T-helper 2 cell treated with Interferon-gamma antibody and Interleukin-4, amounts not matched to agents 100 ng/mL and 5 ng/mL, for 36 hours (primary cell): ENCODE measurements around the gene CAPN13. TPM values are rescaled to one million over a fixed set of nuclear protein-coding genes. Genes with fewer than 3 reads are reported as not detected.

Source experiments
- intact Hi-C: fragments of 100-400 bp; cut with micrococcal nuclease; formaldehyde crosslinking; loops from one replicate; pipeline ENCODE4 v1.15.1; 2023
- total RNA-seq: library from RNA; stranded (reverse); gene quantifications from 2 replicates; pipeline ENCODE4 v1.2.3, GENCODE V29; 2022

Gene CAPN13
- total RNA-seq, 1 donor from 2014 or later: not detected

DNA sequence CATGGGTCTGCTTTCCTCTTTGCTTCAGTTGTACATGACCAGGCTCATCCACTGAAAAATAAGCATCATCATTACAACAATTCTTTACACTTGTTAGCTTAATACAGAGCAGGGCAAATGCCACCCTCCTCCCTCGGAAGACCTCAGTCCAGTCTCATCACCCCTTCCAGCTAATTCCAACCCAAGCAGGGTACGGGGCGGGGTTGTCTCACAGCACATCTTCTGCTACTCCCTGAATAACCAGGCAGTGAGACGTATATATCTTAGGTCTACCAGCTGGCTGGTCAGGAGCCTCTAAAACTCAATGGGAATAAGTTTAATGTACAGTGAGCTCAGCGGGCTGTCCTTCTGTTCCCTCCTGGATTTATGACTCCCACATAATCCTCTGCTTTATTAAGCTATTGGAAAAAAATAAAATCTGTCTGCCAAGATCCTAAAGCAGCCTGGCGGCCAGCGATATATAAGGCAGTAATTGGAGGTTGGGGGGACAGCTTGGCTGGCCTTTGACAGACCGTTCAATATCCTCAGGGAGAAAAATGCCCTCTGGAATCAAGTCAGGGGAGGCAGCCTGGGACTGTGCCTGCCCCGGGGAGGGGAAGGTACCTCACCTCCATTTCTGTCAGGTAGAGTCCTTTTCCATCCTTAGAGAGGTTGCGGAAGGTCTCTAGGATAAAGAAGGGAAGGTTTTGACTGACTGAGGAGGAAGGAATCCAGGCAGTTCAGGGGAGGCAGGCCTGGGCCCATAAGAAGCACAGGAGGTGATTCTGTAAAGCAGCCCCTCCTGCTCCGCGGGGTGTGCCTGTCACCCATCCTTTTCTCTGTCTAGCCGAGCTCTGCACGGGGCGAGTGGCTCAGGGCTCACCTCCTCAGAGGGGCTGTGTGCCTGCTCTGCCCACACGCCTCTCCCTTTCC lies 76.3 kb downstream of the CAPN13 start:
- intact Hi-C loops: no loop called here

DNA sequence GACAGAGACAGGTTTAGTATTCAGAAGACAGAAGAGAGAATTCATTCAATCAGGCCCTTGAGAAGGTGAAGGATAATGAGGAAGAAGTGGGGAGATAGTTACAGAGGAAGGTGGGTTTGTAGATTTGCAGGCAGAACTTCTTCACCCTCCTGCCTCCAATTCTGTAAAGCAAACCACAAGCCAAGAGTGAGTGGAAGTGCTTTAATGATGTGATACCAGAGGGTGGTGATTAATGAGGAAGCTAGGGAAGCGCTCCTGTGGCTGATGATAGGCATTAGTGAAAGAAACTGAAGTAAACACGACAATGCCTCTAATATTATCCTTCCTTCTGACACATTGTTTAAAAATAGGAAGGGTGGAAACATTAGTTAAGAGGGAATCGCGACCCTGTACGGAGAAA lies 78.2 kb downstream of the CAPN13 start:
- intact Hi-C loops: no loop called here

DNA sequence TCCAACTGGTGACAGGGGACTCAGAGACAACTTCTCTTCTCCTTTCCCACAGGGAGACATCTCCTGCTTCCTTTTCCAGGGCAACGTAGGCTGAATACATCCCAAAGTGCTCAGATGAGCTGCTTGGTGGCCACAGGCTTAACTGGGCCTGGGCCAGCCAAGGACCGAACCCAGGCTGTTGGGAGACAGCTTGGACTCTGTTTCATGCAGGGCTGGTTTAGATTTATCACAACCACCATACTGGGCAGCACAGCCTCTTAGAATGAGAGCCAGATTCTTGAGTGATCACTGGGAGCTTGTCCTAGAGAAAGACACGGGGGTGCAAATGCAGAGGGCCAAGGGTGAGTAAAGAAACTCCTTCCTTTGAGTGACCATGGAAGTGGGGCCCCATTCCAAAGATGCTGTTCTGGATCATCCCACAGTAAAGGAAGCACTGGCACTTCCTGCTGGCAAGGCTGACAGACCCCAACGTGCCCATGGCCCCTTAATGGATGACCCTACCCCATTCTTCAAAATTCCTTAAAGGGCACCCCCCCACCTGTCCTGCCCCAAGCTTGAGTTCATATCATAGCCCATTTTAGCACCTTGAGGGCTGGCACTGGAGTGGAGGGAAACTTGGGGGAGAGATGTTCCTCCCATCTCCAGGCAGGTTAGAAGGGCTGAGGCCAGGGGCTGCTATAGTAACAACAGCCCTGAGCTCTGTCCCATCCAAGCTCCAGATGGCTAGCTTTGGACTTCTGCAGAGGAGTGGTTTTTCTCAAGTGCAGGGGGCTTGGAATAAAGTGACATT lies 84.1 kb downstream of the CAPN13 start:
- intact Hi-C loops: no loop called here

- intact Hi-C loops: no loop called here
Measured at GRCh38 chr2:30721668-30722647, 85.3 kb downstream of the CAPN13 start.

DNA sequence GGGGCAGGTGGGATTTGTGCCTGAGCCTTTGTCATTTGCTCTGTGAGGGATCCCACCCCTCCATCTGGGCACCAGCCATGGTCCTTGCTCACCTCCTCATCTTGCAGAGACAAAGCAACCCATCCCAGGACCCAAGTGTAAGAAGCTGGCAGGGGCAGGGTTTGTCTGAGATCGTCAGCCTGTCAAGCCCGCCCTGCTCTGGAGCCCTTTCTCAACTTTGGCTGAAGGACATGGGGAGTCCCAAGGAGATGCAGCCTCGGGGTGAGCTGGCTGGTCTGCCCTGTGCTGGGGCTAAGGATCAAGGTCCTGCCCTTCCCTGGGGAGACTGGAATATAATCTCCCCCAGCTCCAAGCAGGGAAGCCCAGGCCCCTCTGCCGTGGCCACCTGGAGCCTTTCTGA lies 86.0 kb downstream of the CAPN13 start:
- intact Hi-C loops: no loop called here

DNA sequence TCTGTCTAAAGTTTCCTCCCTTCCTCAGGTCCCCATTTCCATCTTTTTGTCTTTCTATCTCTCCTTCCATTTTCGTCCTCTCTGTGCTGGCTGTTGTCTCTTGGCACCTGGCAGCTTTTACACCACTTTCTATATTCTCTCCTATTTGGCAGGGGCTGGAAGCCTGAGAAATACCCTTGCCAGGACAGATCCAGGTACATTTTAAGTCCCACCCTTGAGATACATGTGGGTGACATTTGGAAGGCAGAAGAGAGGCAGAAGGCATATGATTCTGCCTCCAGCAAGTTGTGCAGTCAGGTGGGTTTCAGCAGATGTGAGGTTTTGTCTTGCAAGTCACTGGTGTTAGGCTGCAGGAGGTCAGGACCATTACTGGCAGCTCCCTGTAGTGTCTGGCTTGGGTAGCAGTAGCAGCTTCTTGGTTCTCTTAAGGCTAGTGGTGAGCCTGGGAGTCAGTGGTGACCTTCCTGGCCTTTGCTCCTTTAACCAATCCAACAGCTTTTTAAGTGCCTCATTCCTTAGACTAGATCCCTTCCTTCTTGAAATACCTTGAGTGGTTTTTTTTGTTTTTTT lies 90.1 kb downstream of the CAPN13 start:
- intact Hi-C loops: loop anchor here (10.0 kb wide), 1 partner anchor 718 kb away; no protein-coding TSS in a partner anchor

DNA sequence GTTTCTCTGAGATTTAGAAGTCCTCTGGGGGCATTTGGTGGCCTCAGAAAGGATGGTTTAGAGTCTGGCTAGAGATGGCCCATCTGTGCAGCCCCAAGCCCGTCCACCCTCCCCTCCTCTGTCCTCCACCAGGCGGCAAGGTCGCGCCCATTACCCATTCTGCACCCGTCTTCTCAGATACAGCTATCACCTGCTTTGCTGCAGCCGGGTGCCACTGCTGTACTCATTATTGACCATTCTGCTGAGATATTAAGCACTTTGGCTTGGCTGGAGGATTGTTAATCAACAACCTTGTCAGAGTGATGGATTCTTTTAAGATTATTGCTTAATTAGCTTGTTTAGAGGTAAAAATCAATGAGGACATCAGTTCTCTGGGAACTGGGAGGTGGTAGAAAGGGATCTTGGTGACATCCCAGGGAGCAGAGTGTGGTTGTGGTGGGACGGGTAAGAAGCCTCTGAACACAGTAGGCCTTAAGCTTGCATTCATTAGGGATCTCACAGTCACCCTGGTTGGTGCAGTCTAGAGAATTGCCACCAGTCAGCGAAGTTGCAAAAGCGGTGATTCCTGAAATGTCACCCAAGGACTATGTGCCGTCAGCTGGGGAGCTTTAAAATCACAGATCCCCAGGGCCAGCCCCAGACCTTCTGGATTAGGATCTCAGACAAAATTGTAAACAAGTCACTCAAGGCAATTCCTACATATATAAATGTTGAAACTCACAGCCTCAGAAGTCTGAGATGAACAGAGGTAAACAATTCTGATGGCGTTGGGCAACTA lies 90.9 kb downstream of the CAPN13 start:
- intact Hi-C loops: loop anchor here (10.0 kb wide), 1 partner anchor 718 kb away; no protein-coding TSS in a partner anchor

- intact Hi-C loops: loop anchor here (1.0 to 10.0 kb wide), 7 partner anchors 147 to 809 kb away; partner anchors contain the start of gene YPEL5
Measured at GRCh38 chr2:30714811-30715709, 92.2 kb downstream of the CAPN13 start.

DNA sequence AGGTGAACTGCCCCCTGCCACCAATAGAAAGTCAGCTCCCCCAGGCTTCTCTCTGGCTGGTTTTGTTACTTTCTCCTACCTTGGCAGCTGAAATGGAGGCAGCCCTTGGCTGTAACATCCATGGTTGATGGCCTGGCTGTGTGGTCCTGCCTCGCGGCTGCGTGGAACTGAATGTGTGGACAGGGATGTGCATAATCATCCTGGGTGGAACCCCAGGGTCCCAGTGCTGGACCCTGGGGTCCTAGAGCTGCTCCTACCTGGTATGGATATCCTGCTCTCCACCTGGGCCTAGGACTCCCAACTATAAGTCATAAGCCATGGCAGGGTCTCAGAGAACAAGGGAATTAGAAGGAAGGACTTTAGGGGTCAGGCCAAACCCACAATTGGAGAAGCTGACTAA lies 93.5 kb downstream of the CAPN13 start:
- intact Hi-C loops: loop anchor here (1.0 to 10.0 kb wide), 7 partner anchors 149 to 811 kb away; partner anchors contain the start of gene YPEL5

DNA sequence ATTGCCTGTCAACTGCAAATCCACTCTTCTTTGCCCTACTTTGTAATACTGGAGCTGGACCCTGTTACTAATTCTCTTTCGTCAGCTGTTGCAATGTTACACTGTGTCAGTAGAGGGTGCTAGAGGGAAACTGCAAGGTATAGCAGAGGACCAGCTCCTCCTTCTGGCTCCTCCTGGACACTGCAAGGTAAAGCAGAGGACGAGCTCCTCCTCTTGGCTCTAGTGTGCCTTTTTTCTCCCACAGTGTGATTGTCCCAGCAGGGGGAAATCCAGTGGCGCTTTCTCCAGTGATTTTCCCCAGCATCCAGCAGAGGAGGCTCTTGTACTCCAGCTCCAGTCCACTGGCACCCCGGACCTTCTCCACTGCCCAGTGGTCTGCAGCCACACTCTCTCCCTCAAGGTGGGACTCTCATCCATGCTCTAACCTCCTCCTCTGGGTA lies 95.6 kb downstream of the CAPN13 start:
- intact Hi-C loops: loop anchor here (1.0 to 10.0 kb wide), 6 partner anchors 379 to 723 kb away; partner anchors contain the start of gene YPEL5

DNA sequence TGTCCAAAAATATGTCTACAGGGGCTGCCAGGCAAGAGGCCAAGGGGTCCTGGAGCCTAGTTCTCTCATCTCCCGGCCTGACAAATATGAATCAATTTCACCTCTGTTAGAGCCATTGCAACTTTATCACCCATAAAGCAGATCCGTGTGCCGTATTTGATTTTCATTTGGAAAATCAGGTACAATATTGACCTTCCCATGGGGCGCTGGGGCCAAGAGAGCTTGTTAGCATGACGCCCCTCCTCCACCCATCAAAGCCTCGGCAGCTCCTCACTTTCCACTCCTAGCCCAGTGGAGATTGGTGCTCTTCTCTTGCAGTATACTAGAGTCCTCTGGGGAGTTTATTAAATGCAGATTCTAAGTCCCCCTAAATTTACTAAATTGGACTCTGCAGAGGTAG lies 96.8 kb downstream of the CAPN13 start:
- intact Hi-C loops: loop anchor here (2.0 to 10.0 kb wide), 4 partner anchors 378 to 724 kb away; partner anchors contain the start of gene YPEL5

DNA sequence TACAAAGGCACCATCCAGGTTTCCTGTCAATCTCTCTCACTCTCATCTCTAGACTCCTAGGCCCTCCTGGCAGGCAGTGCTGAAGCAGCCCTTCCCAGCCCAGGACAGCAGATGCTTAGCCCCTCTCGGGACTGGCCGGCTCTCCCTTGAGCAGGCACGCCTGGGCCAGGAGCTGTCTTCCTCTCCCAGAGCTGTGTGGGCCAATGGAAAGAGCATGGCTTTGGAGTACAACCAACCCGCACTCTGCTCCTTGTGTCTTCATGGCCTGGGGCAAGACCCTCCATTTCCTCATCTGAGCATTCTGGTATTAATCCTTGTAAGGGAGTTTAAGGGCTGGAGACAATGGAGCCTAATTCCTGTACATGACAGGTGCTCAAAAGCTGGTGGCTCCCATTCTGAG lies 97.2 kb downstream of the CAPN13 start:
- intact Hi-C loops: loop anchor here (2.0 to 10.0 kb wide), 4 partner anchors 377 to 725 kb away; partner anchors contain the start of gene YPEL5

DNA sequence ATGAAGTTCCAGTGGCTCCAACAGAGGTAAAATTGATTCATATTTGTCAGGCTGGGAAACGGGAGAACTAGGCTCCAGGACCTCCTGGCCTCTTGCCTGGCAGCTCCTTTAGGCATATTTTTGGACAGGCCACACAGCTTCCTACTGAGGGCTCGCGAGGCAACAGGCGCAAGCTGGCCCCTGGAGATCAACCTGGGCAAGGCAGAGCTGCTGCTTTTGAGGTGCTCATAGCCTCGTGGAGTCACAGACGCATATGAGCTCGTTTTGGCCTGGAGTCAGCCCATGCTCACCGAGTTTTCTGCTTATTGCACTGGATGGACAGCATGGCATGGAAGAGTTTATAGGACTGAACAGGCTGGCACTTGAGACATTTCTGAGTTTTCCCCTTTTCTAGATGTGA lies 97.7 kb downstream of the CAPN13 start:
- intact Hi-C loops: no loop called here

GRCh38 chr2:30708491-30709290 lies 98.6 kb downstream of the CAPN13 start:
- intact Hi-C loops: no loop called here

DNA sequence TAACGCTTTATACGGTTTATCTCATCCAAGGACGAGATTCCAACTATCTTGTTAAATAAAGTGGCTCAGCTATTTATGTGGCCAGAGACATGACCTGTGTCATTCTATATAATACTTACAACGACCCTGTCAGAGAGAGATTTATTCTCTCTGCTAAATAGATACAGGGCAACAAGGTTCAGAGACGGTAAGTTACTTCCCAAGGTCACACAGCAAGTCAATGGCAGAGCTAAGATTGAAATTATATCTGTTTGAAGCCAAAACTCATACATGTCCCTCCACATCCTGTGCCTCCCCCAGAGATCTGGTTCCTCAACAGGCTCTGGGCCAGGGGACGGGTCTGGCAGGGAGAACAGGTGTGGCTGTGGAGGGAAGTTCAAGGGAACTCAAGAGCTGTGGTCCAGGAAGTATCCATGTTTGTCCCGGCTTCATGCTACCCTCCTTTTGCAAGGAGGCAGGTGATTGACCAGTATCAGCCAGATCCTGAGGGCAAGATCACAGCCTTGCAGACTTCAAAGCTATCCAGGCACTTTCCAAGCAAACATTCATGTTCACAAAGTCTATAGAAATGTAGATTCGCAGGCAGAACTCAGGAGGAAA lies 99.8 kb downstream of the CAPN13 start:
- intact Hi-C loops: loop anchor here (1.0 kb wide), 2 partner anchors 499 to 542 kb away; no protein-coding TSS in a partner anchor

GRCh38 chr2:30706534-30707303 lies 100.5 kb downstream of the CAPN13 start:
- intact Hi-C loops: loop anchor here (1.0 kb wide), 2 partner anchors 498 to 541 kb away; no protein-coding TSS in a partner anchor
